Adipose tissue (tissue), 3 donors: Measurements from ENCODE around the gene MPV17. TPM values are rescaled to one million over a fixed set of nuclear protein-coding genes. Genes with fewer than 3 reads are reported as not detected.
"Not testable (repeated sequence)": the region's sequence is repeated elsewhere in the genome, so short reads cannot be mapped to it uniquely, and the experiment has no call there.

Experiments used
- H3K27ac ChIP-seq: one replicate; pipeline ENCODE4 v1.5.1; 2013; ENCODE audit warnings: low read depth, low read length
- WGBS, 3 donors: extraction: QIAGEN DNeasy Blood & Tissue Kit; methylation state at CpG; one replicate each; pipeline ENCODE4 v1.1.7; 2013; 5-methylcytosine and 5-hydroxymethylcytosine counted together
- polyA plus RNA-seq, 3 donors: library from polyadenylated mRNA; stranded (reverse); fragments of 200-250 nt; gene quantifications; one replicate each; pipeline ENCODE4 v1.2.3, GENCODE V29; 2013
- donor health status: healthy with polysubstance abuse.
- donor health status: Bipolar disorder and iron deficiency.
- donor health status: healthy.

The MPV17 gene, protein sequence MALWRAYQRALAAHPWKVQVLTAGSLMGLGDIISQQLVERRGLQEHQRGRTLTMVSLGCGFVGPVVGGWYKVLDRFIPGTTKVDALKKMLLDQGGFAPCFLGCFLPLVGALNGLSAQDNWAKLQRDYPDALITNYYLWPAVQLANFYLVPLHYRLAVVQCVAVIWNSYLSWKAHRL
- polyA plus RNA-seq = 100 to 1,000 TPM in 1 of 3 donors, 10 to 100 TPM in 2; 39.8 to 103 (median 76.3) TPM

DNA sequence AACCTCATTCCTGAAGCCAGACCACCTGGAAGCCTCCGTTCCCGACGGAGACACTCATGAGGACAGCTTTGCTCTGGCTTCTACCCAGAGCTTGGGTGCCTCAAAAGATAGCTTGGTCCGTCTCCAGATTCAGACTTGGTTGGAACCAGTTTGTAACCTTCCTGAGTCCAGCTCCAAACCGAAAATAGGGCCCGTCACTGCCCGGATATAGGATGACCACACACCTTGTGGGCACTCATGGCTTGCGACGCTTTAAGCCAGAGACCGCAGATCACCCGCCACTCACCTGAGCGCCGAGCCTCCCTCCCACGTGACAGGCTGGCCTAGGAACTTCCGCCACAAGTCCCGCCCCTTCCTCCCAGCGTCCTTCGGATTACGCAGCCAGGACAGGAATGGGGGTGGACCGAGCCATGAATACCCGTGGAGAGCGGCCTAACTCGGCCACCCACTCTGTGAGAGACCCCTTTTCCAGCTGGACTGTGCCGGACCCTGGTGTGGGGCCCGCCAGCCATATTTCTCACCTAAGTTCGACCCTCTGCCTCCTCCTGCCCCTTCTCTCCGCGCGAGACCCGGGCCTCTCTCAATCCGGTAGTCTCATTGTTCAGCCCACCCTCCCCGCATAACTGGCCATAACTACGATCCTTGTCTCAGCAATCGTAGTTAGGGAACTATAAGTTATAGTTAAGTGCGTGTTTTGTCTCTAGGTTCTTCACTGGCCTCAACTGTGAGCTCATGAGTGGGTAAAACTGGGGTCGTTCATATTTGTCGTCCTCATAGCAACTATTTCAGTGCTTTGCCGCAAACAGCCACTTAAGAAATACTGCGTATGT, at the start of gene MPV17:
Gene MPV17 (minus strand): TSS at position 332 of the 830 bp plus-strand sequence. CDS start 580 bp downstream, outside the sequence.
- peak within 1 kb of the TSS; percentile 53 for H3K27ac ChIP-seq
- 1% methylated on average over 39 of the region's 39 CpGs for WGBS, 3 donors

DNA sequence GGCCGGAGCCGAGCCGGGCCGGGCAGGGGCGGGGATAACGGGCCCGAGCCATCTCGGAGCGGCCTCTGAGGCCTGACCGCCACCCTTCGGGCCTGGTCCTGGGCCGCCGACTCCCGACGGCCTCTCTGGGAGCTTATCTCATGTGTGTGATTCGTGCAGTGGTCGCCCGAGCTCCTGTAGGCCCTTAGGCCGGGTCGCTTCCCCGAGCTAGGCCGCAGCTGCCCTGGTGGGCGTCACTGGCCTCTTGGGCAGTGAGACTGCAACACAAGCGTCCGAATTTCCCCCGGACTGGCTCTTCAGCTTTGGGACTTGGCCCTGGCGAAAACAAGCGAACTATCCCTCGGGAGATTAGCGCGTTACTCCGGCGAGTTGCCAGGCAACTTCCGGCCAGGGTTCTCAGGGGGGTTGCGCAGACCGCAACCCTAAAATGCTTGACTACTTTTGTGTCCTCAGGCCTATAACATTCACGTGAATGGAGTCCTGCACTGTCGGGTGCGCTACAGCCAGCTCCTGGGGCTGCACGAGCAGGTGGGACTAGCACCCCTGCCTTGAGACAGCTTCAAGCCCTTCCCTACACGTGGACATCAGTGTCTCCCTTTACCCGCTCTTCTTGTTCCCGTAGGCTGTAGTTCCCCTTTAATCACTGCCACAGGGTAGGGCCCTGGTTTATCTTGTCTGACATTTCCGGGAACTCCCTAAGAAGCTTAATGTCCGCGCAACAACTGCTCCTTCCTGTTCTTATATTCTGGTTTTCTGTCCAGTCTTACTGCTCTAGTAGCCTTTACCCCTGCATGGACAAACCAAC, 48.1 kb upstream of the MPV17 start:
- WGBS, 3 donors = 0% methylated on average over 43 to 46 of the region's 46 CpGs

DNA sequence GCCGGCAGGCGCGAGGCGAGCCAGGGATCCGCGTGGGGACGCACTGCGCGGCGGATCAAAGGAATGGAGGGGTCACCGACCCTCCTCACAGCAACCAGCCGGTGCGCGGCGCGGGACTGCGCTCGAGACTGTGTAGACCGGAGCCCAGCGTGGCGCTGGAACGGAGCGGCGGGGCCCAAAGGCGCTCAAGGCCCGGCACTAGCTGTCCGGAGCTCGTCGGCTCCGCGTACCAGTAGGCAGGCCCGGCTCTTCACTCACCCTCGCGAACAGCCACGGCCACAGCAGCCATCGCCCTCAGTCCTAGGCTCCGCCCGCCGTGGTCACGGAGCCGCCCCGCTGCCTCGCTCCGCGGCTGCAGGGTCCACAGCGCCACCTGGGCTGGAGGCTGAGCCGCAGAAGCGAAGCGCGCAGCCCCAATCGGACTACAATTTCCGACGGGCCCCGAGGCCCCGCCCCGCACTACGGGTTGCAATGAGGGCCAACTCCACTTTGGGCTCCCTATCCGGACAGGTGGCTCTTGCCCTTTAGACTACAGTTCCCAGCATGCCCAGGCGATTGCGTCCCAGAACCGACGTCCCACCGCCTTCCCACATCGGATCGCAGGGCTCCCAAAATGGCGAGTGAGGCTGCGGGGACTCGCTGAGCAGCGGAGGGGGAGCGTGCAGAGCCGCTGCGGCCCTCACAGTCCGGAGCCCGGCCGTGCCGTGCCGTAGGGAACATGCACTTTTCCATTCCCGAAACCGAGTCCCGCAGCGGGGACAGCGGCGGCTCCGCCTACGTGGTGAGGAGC, 47.3 kb upstream of the MPV17 start, which contains the start of the genes EIF2B4 and SNX17:
Gene EIF2B4 (minus strand): TSS at position 313 of the 790 bp plus-strand sequence. CDS start 24 bp downstream, at position 289.
Gene SNX17 (plus strand): TSS at position 591 of the 790 bp plus-strand sequence. CDS start 128 bp downstream, at position 719.
- H3K27ac ChIP-seq = peak within 1 kb of the TSS; percentile 92
- WGBS, 3 donors = 0 to 1% (median 1%) methylated on average over 76 to 85 of the region's 85 CpGs

More for the DNA sequence above, 48.1 kb upstream of the MPV17 start:
- H3K27ac ChIP-seq = peak overlapping the region; percentile 92

DNA sequence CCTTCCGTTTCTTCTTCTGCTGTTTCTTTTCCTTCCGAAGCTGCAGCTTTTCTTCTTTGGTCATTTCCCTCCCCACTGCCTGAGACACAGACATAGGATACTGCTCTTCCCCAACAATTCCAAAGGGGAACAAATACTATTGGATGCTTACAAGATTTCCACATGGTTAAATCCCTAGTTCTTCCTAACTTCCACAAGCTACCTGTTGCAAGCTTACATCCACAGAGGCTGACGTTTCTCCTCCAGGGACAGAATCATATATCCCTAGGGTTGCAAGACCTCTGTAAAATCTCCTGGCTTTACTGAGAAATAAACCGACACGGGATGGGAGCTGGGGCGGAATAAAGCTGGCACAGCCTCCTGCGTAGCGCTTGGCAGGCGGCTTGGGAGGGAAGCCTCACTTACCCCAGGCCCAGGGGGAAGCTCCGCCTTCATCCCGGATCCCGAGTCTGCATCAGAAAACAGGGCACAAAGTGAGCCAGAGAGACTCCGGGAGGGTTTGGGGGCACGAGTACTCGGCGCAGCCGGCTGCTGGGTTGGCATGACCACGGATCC, 46.7 kb upstream of the MPV17 start:
- H3K27ac ChIP-seq = peak overlapping the region; percentile 21
- 1 to 2% (median 1%) methylated on average over 18 of the region's 18 CpGs for WGBS, 3 donors

DNA sequence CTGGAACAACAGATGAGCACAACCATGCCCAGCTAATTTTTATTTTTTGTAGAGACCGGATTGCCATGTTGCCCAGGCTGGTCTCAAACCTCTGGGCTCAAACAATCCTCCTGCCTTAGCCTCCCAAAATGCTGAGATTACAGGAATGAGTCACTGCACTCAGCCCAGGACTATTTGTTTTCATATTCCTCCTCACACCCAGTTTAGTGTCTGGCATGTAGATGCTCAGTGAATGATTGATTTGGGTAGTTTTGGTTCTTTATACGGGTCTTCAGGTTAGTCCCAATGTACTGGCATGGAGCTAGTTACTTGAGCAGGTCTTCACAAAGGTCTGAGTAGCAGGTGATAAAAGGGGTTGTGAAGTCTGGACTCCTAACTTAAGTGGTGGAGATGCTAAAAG, 41.0 kb upstream of the MPV17 start:
- WGBS, 3 donors = 75 to 90% (median 87%) methylated on average over 2 of the region's 2 CpGs
- no peak overlapping the region for H3K27ac ChIP-seq

DNA sequence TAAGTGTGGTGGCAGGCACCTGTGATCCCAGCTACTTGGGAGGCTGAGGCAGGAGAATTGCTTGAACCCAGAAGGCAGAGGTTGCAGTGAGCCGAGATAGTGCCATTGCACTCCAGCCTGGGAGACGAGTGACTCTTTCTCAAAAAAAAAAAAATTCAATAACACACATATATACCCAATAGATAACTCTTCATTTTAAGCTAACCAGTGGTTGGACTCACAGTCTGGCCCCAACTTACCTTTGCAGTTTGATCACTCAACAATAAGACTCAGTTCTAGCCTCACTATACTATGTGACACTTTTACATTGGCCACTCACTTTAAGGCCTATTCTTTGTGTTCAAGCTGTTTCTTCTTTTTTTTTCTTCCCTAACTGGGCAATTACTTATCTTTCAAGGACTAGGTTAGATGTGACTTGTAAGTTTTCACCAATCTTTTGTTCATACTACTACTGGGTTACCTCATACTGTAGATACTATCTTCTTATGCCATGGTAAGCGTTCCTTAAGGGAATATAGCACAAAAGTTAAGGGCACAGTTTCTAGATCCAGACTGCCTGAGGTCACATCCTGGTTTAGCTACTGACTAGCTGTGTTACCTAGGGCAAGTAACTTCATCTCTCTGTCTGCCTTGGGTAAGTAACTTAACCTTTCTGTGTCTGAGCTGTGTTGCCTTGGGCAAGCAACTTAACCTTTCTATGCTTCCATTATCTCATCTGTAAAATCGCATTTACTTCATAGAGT, 40.0 kb upstream of the MPV17 start:
- 90 to 94% (median 93%) methylated on average over 4 of the region's 4 CpGs for WGBS, 3 donors
- H3K27ac ChIP-seq = no peak overlapping the region

DNA sequence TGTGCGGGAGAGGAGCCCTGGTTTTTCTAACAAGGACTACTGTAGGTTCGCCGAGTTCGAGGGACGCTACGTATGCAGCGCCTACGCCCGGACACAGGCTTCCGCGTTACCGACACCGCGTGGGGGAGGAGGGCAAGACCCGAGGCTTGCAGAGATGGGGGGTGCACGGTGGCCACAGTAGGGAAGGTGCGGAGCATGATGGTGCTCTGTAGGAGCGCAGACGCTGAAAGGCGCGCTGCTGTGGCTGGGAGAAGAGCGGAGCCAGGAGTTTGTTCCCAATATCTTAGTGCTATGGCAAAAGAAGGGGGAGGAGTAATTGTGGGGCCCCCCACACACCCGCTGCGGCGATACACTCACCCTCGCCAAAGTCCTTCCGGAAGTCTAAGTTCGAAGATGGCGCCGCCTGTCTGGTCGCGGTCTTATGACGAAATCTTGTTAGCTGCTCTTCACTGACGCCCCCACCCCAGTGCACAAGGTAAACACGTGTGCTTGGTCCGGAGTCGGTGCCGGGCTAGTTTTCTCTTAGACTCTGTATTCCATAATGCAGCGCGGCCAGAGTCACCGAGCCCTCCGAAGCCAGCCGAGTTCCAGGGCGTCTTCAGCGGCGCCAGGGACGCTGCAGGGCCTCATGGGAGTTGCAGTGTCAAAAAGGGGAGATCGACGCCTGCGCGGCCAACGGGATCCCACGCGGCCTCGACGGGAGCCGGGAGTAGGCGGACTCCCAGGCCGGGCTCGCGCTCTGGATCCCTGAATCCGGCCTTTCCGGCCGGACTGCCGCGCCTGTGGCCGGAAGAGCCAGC, 33.7 kb upstream of the MPV17 start, which contains the start of gene GTF3C2:
Gene GTF3C2 (minus strand): TSS at position 383 of the 800 bp plus-strand sequence. CDS start 13,210 bp downstream, outside the sequence.
- H3K27ac ChIP-seq = peak within 1 kb of the TSS; percentile 60
- WGBS, 3 donors = 0% methylated on average over 67 of the region's 67 CpGs

DNA sequence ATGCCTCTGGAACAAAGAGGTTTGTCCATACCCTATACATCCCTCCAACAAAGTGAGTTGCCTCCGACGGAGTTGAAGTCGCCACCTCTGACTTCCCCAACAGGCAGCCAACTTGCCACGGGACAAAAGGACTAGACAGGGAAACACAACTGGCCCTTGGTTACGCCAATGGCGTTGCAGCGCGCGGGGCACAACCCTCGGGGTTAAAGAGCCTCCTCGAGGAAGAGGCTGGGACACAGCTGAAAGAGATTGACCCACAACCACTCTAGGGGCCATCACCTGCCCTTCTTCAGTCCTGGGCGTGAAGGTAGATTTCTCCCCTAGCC, 33.1 kb upstream of the MPV17 start:
- H3K27ac ChIP-seq = no peak overlapping the region
- 0 to 1% (median 0%) methylated on average over 12 of the region's 12 CpGs for WGBS, 3 donors

DNA sequence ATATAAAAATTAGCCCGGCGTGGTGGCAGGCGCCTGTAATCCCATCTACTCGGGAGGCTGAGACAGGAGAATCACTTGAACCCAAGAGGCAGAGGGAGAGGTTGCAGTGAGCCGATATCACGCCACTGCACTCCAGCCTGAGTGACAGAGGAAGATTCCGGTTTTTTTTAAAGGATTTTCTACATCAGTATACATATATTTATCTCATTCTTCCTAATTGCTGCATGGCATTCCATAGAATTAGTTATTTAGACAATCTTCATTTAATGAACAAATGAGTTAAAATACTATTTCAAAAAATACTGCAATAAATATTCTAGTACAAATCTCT, 31.7 kb upstream of the MPV17 start:
- H3K27ac ChIP-seq = no peak overlapping the region
- 87 to 94% (median 89%) methylated on average over 7 of the region's 7 CpGs for WGBS, 3 donors

DNA sequence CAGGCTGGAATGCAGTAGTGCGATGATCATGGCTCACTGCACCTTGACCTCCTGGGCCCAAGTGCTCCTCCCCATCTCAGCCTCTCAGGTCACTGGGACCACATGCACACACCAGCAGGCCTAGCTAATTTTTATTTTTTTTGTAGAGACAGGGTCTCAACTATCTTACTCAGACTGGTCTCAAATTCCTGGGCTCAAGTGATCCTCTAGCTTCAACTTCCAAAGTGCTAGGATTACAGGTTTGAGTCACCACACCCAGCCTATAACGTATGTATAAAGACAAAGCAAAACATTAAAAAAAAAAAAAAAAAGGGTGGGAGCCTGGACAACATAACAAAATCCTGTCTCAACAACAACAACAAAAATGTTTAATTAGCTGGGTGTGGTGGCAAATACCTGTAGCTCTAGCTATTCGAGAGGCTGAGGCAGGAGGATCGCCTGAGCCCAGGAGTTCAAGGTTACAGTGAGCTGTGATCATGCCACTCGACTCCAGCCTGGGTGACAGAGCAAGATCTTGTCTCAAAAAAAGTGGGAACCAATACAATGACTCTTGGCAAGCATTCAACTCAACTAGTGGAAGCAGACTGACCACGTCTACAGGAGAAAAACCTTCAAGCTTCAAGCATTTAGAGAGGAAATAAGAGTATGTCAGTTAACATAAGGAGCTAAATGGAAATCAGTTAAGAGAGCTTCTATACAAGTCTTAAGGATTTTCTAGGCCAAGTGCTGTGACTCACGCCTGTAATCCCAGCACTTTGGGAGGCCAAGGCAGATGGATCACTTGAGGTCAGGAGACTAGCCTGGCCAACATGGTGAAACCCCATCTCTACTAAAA, 31.1 kb upstream of the MPV17 start:
- H3K27ac ChIP-seq = no peak overlapping the region
- 71 to 75% (median 73%) methylated on average over 7 of the region's 7 CpGs for WGBS, 3 donors

DNA sequence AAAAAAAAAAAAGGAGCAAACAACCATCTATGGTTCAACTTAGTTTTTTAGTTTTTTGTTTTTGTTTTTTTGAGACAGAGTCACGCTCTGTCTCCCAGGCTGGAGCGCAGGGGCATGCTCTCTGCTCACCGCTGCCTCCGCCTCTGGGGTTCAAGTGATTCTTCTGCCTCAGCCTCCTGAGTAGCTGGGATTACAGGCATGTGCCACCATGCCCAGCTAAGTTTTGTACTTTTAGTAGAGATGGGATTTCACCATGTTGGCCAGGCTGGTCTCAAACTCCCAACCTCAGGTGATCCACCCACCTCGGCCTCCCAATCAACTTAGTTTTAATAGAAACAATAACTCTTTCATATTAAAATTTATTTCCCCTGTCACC, 30.5 kb upstream of the MPV17 start:
- 93 to 97% (median 95%) methylated on average over 5 of the region's 5 CpGs for WGBS, 3 donors
- not testable (repeated sequence) for H3K27ac ChIP-seq

DNA sequence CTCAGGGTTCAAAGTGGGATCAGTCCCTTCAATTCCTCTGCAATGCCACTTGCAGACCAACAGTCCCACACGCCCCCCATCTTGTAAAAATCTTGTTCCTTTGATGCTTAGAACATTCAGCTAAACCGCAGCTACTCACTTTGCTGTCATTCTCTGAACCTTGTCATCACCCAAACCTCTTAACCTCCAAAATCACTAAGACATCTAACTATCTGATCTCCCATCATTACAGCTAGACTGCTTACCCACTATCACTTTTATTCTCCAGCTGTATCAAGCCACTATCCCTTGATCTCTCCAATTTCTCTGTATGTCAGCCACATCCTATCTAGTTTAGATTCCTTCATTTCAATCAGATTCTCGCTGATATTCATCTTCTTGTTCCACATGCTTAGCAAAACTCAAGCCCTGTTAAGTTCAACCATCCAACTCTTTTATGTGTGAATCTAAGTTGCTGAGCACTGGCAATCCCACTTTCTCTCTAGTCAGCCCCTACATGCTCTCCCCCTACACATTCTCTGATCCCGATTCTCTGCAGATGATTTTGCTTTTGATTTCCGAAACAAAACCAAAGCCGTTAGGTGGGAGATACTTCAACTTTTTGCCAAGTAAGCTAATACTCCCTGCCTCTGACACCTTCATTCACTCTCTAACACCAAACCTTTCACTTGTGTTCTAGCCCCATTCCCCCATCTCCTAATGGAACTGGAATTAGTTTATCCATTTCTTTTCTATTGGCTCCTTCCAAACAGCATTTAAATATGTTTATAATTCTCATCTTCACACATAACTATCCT, 29.1 kb upstream of the MPV17 start:
- 77 to 83% (median 77%) methylated on average over 6 of the region's 6 CpGs for WGBS, 3 donors
- H3K27ac ChIP-seq = no peak overlapping the region

DNA sequence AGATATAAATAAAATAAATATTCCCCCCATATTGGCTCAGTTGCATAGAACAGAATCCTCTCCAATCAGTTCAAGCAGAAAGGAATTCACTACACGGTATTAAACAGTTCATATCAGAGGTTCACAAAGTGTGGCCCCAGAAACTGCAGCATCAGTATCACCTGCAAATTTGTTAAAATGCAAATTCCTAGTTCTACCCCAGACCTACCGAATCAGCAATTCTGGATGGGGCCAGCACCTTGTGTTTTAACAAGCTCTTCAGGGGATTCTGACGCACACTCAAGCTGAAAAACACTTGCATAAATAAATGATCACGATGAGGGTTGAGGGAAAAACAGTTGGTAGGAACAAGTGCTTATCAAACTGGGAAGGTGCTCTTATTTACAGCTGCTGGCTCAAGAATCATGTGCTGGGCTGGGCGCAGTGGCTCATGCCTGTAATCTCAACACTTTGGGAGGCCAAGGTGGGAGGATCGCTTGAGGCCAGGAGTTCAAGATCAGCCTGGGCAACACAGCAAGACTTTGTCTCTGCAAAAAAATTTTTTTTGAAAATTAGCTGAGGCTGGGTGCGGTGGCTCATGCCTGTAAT, 27.3 kb upstream of the MPV17 start:
- 57 to 90% (median 87%) methylated on average over 7 of the region's 7 CpGs for WGBS, 3 donors
- no peak overlapping the region for H3K27ac ChIP-seq

DNA sequence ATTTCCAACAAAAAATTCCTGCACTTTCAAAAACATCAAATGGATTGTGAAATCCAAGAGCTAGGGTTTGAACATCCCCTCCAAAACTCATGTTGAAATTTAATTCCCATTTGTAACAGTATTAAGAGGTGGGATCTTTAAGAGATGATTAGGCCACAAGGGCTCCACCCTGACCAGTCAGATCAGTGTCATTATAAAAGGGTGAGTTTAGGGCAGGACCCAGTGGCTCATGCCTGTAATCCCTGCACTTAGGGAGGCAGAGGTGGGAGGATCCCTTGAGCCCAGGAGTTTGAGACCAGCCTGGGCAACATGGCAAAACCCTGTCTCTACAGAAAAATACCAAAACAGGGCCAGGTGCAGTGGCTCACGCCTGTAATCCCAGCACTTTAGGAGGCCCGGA, 24.7 kb upstream of the MPV17 start:
- 94 to 97% (median 95%) methylated on average over 2 of the region's 2 CpGs for WGBS, 3 donors
- no peak overlapping the region for H3K27ac ChIP-seq

DNA sequence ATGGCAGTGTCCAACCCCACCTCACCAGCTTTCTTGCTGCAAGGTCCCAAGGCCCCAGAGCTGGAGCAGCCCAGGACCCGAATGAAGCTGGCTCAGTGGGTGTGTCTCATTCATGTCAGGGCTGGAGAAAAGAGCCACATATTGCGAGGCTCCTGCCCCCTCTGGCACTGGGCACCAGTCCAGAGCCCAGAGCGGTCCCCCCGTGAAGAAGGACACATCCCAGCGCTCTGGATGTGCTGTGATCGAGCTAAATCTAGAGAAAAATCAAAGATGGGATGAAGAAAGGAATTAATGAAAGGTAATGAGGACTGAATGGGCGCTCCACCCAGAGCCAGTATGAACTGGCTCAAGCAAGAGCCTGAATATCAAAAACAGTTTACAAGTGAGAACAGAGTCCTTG, 13.3 kb upstream of the MPV17 start:
- WGBS, 3 donors = 92 to 95% (median 94%) methylated on average over 7 of the region's 7 CpGs
- H3K27ac ChIP-seq = no peak overlapping the region
